Testis (tissue), 3 donors: ENCODE data around the gene WBP1. TPM values are rescaled to one million over a fixed set of nuclear protein-coding genes. Genes with fewer than 3 reads are reported as not detected.

Experiments used
- DNase-seq: peaks from one replicate; pipeline ENCODE4 v3.0.0-alpha.2; 2019
- H3K27ac ChIP-seq, 2 donors: fragments of 200-600 bp; sonication (generic); one replicate each; pipeline ENCODE4 v1.5.1; 2019
- H3K27me3 ChIP-seq: fragments of 200-600 bp; sonication (generic); one replicate; pipeline ENCODE4 v1.5.1; 2019
- H3K36me3 ChIP-seq: fragments of 200-600 bp; sonication (generic); one replicate; pipeline ENCODE4 v1.5.1; 2017; ENCODE audit warnings: low read depth; ENCODE audit errors: missing control alignments
- H3K4me1 ChIP-seq: fragments of 200-600 bp; sonication (generic); one replicate; pipeline ENCODE4 v1.5.1; 2019
- H3K4me3 ChIP-seq, 2 donors: fragments of 200-600 bp; sonication (generic); one replicate each; pipeline ENCODE4 v1.5.1; 2017 to 2019
- H3K9me3 ChIP-seq: fragments of 200-600 bp; sonication (generic); one replicate; pipeline ENCODE4 v1.5.1; 2017
- POLR2A ChIP-seq: fragments of 450-650 bp; IDR thresholded peaks from one replicate; pipeline ENCODE4 v1.6.1; 2017; ENCODE audit warnings: antibody characterized with exemption, mild to moderate bottlenecking, moderate library complexity
- WGBS, 2 donors: methylation state at CpG; one replicate each; pipeline ENCODE4 v1.1.5; 2018; 5-methylcytosine and 5-hydroxymethylcytosine counted together
- intact Hi-C: fragments of 100-400 bp; cut with DNase I; formaldehyde crosslinking; loops from one replicate; pipeline ENCODE4 v1.15.1; 2023; ENCODE audit warnings: low total_unique reads
- polyA plus RNA-seq: library from polyadenylated mRNA; stranded (reverse); fragments of 350-450 nt; fragmentation: Illumina TruSeq; extraction: RNeasy Lipid Tissue Mini Kit (QIAGEN cat#74804); gene quantifications from one replicate; pipeline ENCODE4 v1.2.3, GENCODE V29; 2014; ENCODE audit warnings: low read depth, low replicate concordance; ENCODE audit not compliant: insufficient read depth
- total RNA-seq, 2 donors: library from RNA; depleted of rRNA; stranded (reverse); fragments of >200 nt; gene quantifications; one replicate each; pipeline ENCODE4 v1.2.3, GENCODE V29; 2016
- TF ChIP-seq, protein P1 (sequence below), 3 experiments: fragments of 450-650 bp in 2 of 3; fragments of 200-600 bp in 1 of 3; sonication (generic) in 1 of 3; IDR thresholded peaks; one replicate each; pipeline ENCODE4 v1.5.1; 2016 to 2019; ENCODE audit warnings: antibody characterized with exemption in 3 of 3, mild to moderate bottlenecking in 2 of 3, moderate library complexity in 1 of 3

Gene WBP1
- total and polyA plus RNA-seq, 3 donors from 2014 or later, result 73.8 to 84.3 (median 80.8) TPM

DNA sequence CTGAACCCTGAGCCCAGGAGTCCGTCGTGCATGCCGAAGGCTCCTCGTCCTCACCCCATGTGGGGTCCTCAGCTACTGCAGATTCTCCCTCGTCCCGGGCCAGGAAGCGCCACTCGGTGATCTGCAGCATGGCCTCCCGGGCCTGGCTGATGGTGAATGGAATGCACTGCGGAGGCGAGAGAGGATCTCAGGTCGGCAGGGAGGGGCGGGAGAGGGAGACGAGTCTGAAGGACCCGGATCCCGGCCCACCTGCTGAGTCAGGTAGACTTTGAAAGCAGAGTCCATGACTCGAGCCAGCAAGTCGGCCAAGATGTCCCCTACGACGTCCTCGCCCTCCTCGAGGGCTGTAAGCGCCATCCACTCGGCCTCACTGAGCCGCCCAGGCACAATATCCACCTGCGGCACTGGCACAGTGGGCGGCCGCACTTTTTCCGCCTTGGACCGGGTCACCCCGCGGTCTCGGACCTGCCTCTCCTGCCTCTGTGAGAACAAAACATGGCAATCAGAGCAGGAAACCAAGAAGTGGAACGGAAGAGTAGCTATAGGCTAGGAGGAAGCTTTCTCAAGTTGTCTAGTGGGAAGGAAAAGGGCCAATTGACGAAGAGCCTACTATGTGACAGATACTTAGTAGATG, 42.4 kb upstream of the WBP1 start:
- H3K27ac ChIP-seq, result no peak overlapping the region
- intact Hi-C loops, result no loop called here
- 40 to 61% methylated on average over 9 to 35 of the region's 35 CpGs for WGBS, 2 donors
- no peaks in the 10 kb centered on the region for H3K9me3 ChIP-seq
- peaks cover 31% of the 10 kb centered on the region for H3K4me1 ChIP-seq
- no peaks in the 10 kb centered on the region for H3K27me3 ChIP-seq
- no peak for TF ChIP-seq POLR2A
- TF ChIP-seq, protein P1, sequence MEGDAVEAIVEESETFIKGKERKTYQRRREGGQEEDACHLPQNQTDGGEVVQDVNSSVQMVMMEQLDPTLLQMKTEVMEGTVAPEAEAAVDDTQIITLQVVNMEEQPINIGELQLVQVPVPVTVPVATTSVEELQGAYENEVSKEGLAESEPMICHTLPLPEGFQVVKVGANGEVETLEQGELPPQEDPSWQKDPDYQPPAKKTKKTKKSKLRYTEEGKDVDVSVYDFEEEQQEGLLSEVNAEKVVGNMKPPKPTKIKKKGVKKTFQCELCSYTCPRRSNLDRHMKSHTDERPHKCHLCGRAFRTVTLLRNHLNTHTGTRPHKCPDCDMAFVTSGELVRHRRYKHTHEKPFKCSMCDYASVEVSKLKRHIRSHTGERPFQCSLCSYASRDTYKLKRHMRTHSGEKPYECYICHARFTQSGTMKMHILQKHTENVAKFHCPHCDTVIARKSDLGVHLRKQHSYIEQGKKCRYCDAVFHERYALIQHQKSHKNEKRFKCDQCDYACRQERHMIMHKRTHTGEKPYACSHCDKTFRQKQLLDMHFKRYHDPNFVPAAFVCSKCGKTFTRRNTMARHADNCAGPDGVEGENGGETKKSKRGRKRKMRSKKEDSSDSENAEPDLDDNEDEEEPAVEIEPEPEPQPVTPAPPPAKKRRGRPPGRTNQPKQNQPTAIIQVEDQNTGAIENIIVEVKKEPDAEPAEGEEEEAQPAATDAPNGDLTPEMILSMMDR (IDR thresholded peaks at IDR 0.05), result no peak
- no peaks in the 10 kb centered on the region for H3K36me3 ChIP-seq
- DNase-seq, result no peak
- H3K4me3 ChIP-seq, result peak overlapping the region; percentile 47 to 51

DNA sequence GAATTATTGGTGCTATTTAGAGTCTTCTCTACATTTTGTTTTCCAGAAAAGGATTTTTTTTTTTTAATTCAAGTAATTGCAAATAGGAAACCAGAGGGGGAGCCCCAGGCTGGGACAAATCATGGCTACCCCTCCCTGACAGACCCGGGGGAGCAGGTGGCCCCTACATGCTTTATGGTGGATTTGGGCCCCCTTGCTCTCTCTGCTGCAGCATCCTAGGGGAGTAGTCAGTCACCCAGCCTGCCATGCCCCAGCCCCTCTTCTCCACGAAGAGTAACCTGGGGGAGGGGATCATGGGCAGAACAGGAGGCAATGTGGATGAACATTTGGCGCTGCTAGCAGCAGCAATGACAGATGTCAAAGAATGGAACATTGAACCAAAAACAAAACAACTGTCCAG, 41.5 kb upstream of the WBP1 start:
- TF ChIP-seq POLR2A, result no peak
- TF ChIP-seq, protein P1 (IDR thresholded peaks at IDR 0.05), result no peak
- H3K27ac ChIP-seq, result no peak overlapping the region
- H3K4me3 ChIP-seq, result no peak overlapping the region
- H3K27me3 ChIP-seq, result no peaks in the 10 kb centered on the region
- peaks cover 31% of the 10 kb centered on the region for H3K4me1 ChIP-seq
- H3K36me3 ChIP-seq, result no peaks in the 10 kb centered on the region
- no peaks in the 10 kb centered on the region for H3K9me3 ChIP-seq
- 67 to 71% methylated on average over 3 of the region's 3 CpGs for WGBS, 2 donors
- no peak for DNase-seq
- intact Hi-C loops, result no loop called here

DNA sequence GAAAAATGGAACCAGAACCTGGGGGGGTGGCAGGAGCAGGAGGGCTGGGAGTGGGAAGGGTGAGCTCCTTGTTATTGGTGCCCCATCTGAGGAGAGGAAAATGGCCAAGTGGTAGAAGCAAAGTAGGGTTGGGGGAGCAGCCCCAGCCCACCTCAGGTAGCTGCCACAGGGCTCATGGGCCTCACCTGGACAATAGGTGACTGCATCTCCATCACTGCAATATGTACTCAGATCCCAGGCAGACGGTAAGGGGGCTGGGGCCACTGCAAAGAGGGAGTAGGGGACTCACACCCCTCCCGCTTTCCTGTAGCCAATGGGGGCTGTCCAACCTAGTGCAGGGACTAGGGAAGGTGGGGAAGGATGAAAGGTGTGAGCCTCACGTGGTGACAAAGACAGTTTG, 41.0 kb upstream of the WBP1 start:
- Histone ChIP-seq H3K27me3 (no peaks in the 10 kb centered on the region), H3K9me3 (no peaks in the 10 kb centered on the region), H3K27ac (no peak overlapping the region), H3K36me3 (no peaks in the 10 kb centered on the region), H3K4me3 (no peak overlapping the region), H3K4me1 (peaks cover 31% of the 10 kb centered on the region)
- intact Hi-C loops, result no loop called here
- TF ChIP-seq POLR2A, result no peak
- DNase-seq, result no peak
- 60 to 78% methylated on average over 1 to 3 of the region's 3 CpGs for WGBS, 2 donors

DNA sequence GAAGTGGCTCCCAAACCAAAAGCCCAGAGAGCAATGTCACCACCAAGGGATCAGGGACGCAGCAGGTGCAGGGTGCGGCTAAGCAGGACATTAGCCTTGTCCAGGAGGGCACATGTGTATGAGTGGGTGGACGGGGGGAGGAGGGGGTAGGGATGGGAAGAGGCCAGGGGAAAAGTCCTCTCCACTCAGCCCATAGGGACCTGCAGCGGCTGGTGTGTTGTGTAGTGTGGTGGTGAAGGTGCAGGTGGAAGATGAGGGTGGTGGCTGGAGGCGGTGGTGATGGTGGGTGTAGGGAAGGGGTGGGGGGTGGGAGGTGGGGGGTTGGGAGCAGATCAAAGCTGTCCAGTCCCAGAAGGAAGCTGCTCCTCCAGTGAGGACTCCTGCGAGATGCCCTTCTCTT, 40.5 kb upstream of the WBP1 start:
- H3K4me3 ChIP-seq, result no peak overlapping the region
- no peaks in the 10 kb centered on the region for H3K36me3 ChIP-seq
- no peaks in the 10 kb centered on the region for H3K9me3 ChIP-seq
- H3K27me3 ChIP-seq, result no peaks in the 10 kb centered on the region
- intact Hi-C loops, result no loop called here
- no peak overlapping the region for H3K27ac ChIP-seq
- H3K4me1 ChIP-seq, result peaks cover 31% of the 10 kb centered on the region
- no peak for DNase-seq
- TF ChIP-seq, protein P1 (IDR thresholded peaks at IDR 0.05), result no peak
- no peak for TF ChIP-seq POLR2A
- WGBS, 2 donors, result 89 to 91% methylated on average over 4 to 6 of the region's 6 CpGs

DNA sequence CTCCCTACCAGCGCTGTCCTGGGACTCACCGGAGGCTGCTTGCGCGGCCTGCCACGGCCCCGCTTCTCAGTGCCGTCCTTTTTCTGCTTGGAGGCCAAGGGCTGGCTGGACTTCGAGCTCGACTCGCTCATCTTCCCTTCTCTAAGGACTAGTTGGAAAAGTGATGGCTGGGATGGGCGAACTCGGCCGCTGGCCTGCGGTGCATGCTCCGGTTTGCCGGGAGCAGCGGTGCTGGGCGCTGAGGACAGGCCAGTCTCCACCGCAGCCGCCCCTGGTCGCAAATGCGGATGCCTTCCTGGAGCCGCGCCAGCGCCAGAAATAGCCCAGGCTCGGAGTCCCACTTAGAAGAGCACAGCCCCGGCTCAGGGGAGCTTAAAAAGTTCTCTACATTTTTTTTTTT, 39.9 kb upstream of the WBP1 start:
- no peaks in the 10 kb centered on the region for H3K9me3 ChIP-seq
- no peak for DNase-seq
- H3K36me3 ChIP-seq, result no peaks in the 10 kb centered on the region
- peaks cover 27% of the 10 kb centered on the region for H3K4me1 ChIP-seq
- TF ChIP-seq, protein P1 (IDR thresholded peaks at IDR 0.05), result no peak
- no peak for TF ChIP-seq POLR2A
- H3K4me3 ChIP-seq, result no peak overlapping the region
- H3K27ac ChIP-seq, result no peak overlapping the region
- intact Hi-C loops, result no loop called here
- 63 to 82% methylated on average over 22 to 27 of the region's 27 CpGs for WGBS, 2 donors
- no peaks in the 10 kb centered on the region for H3K27me3 ChIP-seq
